ENCODE data around the gene CCDC43. TPM values are rescaled to one million over a fixed set of nuclear protein-coding genes. Genes with fewer than 3 reads are reported as not detected.

The CCDC43 gene
- total and polyA plus RNA-seq, 2 of the 13 experiments (the other 11 are each of a cell fraction or from before 2014, with no cell fraction given) = 17.5 to 94.8 TPM

GRCh38 chr17:44689477-44690217 lies at the start of gene CCDC43 (continued):
- TF ChIP-seq, protein P1, sequence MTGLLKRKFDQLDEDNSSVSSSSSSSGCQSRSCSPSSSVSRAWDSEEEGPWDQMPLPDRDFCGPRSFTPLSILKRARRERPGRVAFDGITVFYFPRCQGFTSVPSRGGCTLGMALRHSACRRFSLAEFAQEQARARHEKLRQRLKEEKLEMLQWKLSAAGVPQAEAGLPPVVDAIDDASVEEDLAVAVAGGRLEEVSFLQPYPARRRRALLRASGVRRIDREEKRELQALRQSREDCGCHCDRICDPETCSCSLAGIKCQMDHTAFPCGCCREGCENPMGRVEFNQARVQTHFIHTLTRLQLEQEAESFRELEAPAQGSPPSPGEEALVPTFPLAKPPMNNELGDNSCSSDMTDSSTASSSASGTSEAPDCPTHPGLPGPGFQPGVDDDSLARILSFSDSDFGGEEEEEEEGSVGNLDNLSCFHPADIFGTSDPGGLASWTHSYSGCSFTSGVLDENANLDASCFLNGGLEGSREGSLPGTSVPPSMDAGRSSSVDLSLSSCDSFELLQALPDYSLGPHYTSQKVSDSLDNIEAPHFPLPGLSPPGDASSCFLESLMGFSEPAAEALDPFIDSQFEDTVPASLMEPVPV (CRISPR knock-in tag; IDR thresholded peaks at IDR 0.05) = peak; percentile 85; the same call in 1 of the 2 replicates
- TF ChIP-seq ZNF530 (CRISPR knock-in tag; IDR thresholded peaks at IDR 0.05; ENCODE audit: low read depth) (peak; percentile 27; the same call in 1 of the 2 replicates), NR2F1 (CRISPR knock-in tag; IDR thresholded peaks at IDR 0.05) (peak; percentile 70 to 80; a peak in 3 of 4 replicates), ZBTB7A (CRISPR knock-in tag; IDR thresholded peaks at IDR 0.05) (peak; percentile 94), ZNF784 (CRISPR knock-in tag; IDR thresholded peaks at IDR 0.05; ENCODE audit: borderline replicate concordance) (peak; percentile 98), SP5 (CRISPR knock-in tag; IDR thresholded peaks at IDR 0.05; ENCODE audit: borderline replicate concordance, low read depth) (no peak), POGK (CRISPR knock-in tag; conservative IDR thresholded peaks at IDR 0.05) (peak; percentile 91), ZNF883 (CRISPR knock-in tag; IDR thresholded peaks at IDR 0.05; ENCODE audit: not compliant biosample characterization) (peak; percentile 98), ZMYM4 (CRISPR knock-in tag; IDR thresholded peaks at IDR 0.05) (peak; percentile 62), PHF21A (CRISPR knock-in tag; IDR thresholded peaks at IDR 0.05) (peak; percentile 55), SRSF1 (optimal IDR thresholded peaks at IDR 0.05; ENCODE audit: low read depth, low read length) (peak; percentile 85), NR1H2 (CRISPR knock-in tag; IDR thresholded peaks at IDR 0.05; ENCODE audit: borderline replicate concordance, low read depth) (no peak), E2F1 (CRISPR knock-in tag; IDR thresholded peaks at IDR 0.05) (peak; percentile 77), STAT5B (CRISPR knock-in tag; IDR thresholded peaks at IDR 0.05) (peak; percentile 43; the same call in 1 of the 2 replicates), MBD4 (IDR thresholded peaks at IDR 0.05; ENCODE audit: borderline replicate concordance, low read length) (no peak), MED8 (CRISPR knock-in tag; IDR thresholded peaks at IDR 0.05; ENCODE audit: insufficient replicate concordance) (peak; percentile 96)
- TF ChIP-seq, protein P2, sequence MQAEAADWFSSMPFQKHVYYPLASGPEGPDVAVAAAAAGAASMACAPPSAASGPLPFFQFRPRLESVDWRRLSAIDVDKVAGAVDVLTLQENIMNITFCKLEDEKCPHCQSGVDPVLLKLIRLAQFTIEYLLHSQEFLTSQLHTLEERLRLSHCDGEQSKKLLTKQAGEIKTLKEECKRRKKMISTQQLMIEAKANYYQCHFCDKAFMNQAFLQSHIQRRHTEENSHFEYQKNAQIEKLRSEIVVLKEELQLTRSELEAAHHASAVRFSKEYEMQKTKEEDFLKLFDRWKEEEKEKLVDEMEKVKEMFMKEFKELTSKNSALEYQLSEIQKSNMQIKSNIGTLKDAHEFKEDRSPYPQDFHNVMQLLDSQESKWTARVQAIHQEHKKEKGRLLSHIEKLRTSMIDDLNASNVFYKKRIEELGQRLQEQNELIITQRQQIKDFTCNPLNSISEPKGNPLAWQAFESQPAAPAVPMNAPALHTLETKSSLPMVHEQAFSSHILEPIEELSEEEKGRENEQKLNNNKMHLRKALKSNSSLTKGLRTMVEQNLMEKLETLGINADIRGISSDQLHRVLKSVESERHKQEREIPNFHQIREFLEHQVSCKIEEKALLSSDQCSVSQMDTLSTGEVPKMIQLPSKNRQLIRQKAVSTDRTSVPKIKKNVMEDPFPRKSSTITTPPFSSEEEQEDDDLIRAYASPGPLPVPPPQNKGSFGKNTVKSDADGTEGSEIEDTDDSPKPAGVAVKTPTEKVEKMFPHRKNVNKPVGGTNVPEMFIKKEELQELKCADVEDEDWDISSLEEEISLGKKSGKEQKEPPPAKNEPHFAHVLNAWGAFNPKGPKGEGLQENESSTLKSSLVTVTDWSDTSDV (CRISPR knock-in tag; IDR thresholded peaks at IDR 0.05) = no peak
- TF ChIP-seq, protein P3, sequence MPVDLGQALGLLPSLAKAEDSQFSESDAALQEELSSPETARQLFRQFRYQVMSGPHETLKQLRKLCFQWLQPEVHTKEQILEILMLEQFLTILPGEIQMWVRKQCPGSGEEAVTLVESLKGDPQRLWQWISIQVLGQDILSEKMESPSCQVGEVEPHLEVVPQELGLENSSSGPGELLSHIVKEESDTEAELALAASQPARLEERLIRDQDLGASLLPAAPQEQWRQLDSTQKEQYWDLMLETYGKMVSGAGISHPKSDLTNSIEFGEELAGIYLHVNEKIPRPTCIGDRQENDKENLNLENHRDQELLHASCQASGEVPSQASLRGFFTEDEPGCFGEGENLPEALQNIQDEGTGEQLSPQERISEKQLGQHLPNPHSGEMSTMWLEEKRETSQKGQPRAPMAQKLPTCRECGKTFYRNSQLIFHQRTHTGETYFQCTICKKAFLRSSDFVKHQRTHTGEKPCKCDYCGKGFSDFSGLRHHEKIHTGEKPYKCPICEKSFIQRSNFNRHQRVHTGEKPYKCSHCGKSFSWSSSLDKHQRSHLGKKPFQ (CRISPR knock-in tag; IDR thresholded peaks at IDR 0.05; ENCODE audit: insufficient replicate concordance) = peak; percentile 70
